IMR-90 (cell line): ENCODE results near the gene RNF166. TPM values are rescaled to one million over a fixed set of nuclear protein-coding genes. Genes with fewer than 3 reads are reported as not detected.
A peak's percentile ranks its signal among the peaks of the same experiment; 100 is the strongest.

Experiments used
- ATAC-seq: fragments of 200-7000 bp; cut with Tn5 transposase; 2 replicates; pipeline ENCODE4 v1.9.1; 2020; ENCODE audit warnings: low read depth, mild to moderate bottlenecking, moderate library complexity
- BruUV-seq: library from RNA; stranded (reverse); fragments of 400-500 nt; replicated peaks from 2 replicates; lab custom pipeline; 2021; lab: Mats Ljungman, UMichigan
- CTCF ChIA-PET: fragments of 300-600 bp; formaldehyde crosslinking; extraction: SDS; loops from one replicate; lab custom pipeline; 2021; ENCODE audit warnings: antibody characterized with exemption; lab: Yijun Ruan, JAX
- POLR2A ChIA-PET: fragments of 300-600 bp; sonication (Branson Sonifier 250); formaldehyde crosslinking; loops from one replicate; lab custom pipeline; 2022; ENCODE audit warnings: antibody characterized with exemption; ENCODE audit not compliant: unreplicated experiment; lab: Charles Lee
- DNase-seq: peaks from one replicate; pipeline ENCODE4 v3.0.0; 2013
- H2AFZ ChIP-seq: replicated peaks from 2 replicates; pipeline ENCODE3; 2013; ENCODE audit warnings: low read length, mild to moderate bottlenecking; ENCODE audit not compliant: poor library complexity
- H2AK5ac ChIP-seq: 2 replicates; pipeline ENCODE4 v1.6.1; 2013; ENCODE audit warnings: low read depth, low read length, inconsistent platforms
- H2AK9ac ChIP-seq: replicated peaks from 2 replicates; pipeline ENCODE3; 2013; ENCODE audit warnings: mild to moderate bottlenecking, low read depth, low read length, moderate library complexity; ENCODE audit not compliant: poor library complexity
- H2BK120ac ChIP-seq: 2 replicates; pipeline ENCODE4 v1.6.1; 2013; ENCODE audit warnings: low read depth, low read length, inconsistent platforms
- H2BK15ac ChIP-seq: 3 replicates; pipeline ENCODE4 v1.6.1; 2013; ENCODE audit warnings: low read depth, low read length, inconsistent platforms
- H2BK20ac ChIP-seq: 2 replicates; pipeline ENCODE4 v1.6.1; 2013; ENCODE audit warnings: low read depth, mild to moderate bottlenecking, inconsistent platforms, low read length, moderate library complexity
- H2BK5ac ChIP-seq: 2 replicates; pipeline ENCODE4 v1.6.1; 2013; ENCODE audit warnings: mild to moderate bottlenecking, low read depth, low read length, inconsistent platforms; ENCODE audit not compliant: poor library complexity, severe bottlenecking
- H3K14ac ChIP-seq: replicated peaks from 2 replicates; pipeline ENCODE4 v1.6.1; 2013; ENCODE audit warnings: low read depth, low read length, inconsistent platforms
- H3K18ac ChIP-seq: 2 replicates; pipeline ENCODE4 v1.6.1; 2013; ENCODE audit warnings: low read depth, low read length, control low read depth
- H3K23ac ChIP-seq: 2 replicates; pipeline ENCODE4 v1.6.1; 2013; ENCODE audit warnings: low read depth, low read length, inconsistent platforms
- H3K27ac ChIP-seq: 2 replicates; pipeline ENCODE4 v1.5.1; 2013; ENCODE audit warnings: mild to moderate bottlenecking, control low read depth, low read length; ENCODE audit not compliant: insufficient read depth
- H3K27me3 ChIP-seq: 2 replicates; pipeline ENCODE4 v1.6.1; 2013; ENCODE audit warnings: low read length; ENCODE audit not compliant: control insufficient read depth, insufficient read depth
- H3K36me3 ChIP-seq: 2 replicates; pipeline ENCODE4 v1.6.1; 2013; ENCODE audit warnings: low read length, mixed read lengths; ENCODE audit not compliant: control insufficient read depth, insufficient read depth
- H3K4ac ChIP-seq: 2 replicates; pipeline ENCODE4 v1.6.1; 2013; ENCODE audit warnings: low read depth, low read length, inconsistent platforms
- H3K4me1 ChIP-seq: 2 replicates; pipeline ENCODE4 v1.6.1; 2013; ENCODE audit warnings: low read length, mixed read lengths; ENCODE audit not compliant: control insufficient read depth, insufficient read depth
- H3K4me2 ChIP-seq: 2 replicates; pipeline ENCODE4 v1.6.1; 2013; ENCODE audit warnings: low read depth, mild to moderate bottlenecking, control low read depth, low read length, moderate library complexity
- H3K4me3 ChIP-seq: 2 replicates; pipeline ENCODE4 v1.5.1; 2013; ENCODE audit warnings: low read depth, mild to moderate bottlenecking, control low read depth, low read length, moderate library complexity; ENCODE audit not compliant: insufficient read depth
- H3K56ac ChIP-seq: 2 replicates; pipeline ENCODE4 v1.6.1; 2013; ENCODE audit warnings: low read length, inconsistent platforms; ENCODE audit not compliant: insufficient read depth; ENCODE audit errors: extremely low read depth
- H3K79me1 ChIP-seq, 2 experiments: 2 replicates each; pipeline ENCODE4 v1.6.1; 2013; ENCODE audit warnings: low read length in 2 of 2, inconsistent platforms in 1 of 2, low read depth in 1 of 2
- H3K9ac ChIP-seq: 2 replicates; pipeline ENCODE4 v1.6.1; 2013; ENCODE audit warnings: low read depth, low read length, control low read depth
- H3K9me1 ChIP-seq: 2 replicates; pipeline ENCODE4 v1.6.1; 2013; ENCODE audit warnings: low read length, inconsistent platforms; ENCODE audit not compliant: insufficient read depth
- H3K9me3 ChIP-seq: 2 replicates; pipeline ENCODE4 v1.6.1; 2013; ENCODE audit warnings: low read length; ENCODE audit not compliant: control insufficient read depth, insufficient read depth
- H4K20me1 ChIP-seq: 2 replicates; pipeline ENCODE4 v1.6.1; 2013; ENCODE audit warnings: low read length, inconsistent platforms; ENCODE audit not compliant: insufficient read depth
- H4K5ac ChIP-seq: 2 replicates; pipeline ENCODE4 v1.6.1; 2013; ENCODE audit warnings: mild to moderate bottlenecking, low read depth, low read length, control low read depth
- H4K8ac ChIP-seq, 2 experiments: 2 replicates each; pipeline ENCODE4 v1.6.1; 2013; ENCODE audit warnings: low read depth in 2 of 2, low read length in 2 of 2, control low read depth in 1 of 2, inconsistent platforms in 1 of 2
- H4K91ac ChIP-seq: 2 replicates; pipeline ENCODE4 v1.6.1; 2013; ENCODE audit warnings: low read depth, low read length, inconsistent platforms; ENCODE audit not compliant: insufficient read depth
- BHLHE40 ChIP-seq: fragments of 150-350 bp; IDR thresholded peaks from 2 replicates; pipeline ENCODE4 v1.6.1; 2016; ENCODE audit warnings: mild to moderate bottlenecking, low read depth, low read length
- CEBPB ChIP-seq: IDR thresholded peaks from 2 replicates; pipeline ENCODE4 v1.6.1; 2012; ENCODE audit warnings: low read depth, low read length, improper control_type of control experiment
- CHD1 ChIP-seq: IDR thresholded peaks from 2 replicates; pipeline ENCODE4 v1.6.1; 2012; ENCODE audit warnings: low read depth, low read length, improper control_type of control experiment
- ELK1 ChIP-seq: fragments of 150-350 bp; IDR thresholded peaks from 2 replicates; pipeline ENCODE4 v1.6.1; 2016; ENCODE audit warnings: low read depth, mild to moderate bottlenecking, low read length, moderate library complexity, borderline replicate concordance
- FOS ChIP-seq: fragments of 150-350 bp; IDR thresholded peaks from 2 replicates; pipeline ENCODE4 v1.6.1; 2016; ENCODE audit warnings: low read depth, low read length
- MAFK ChIP-seq: IDR thresholded peaks from 2 replicates; pipeline ENCODE4 v1.6.1; 2012; ENCODE audit warnings: low read depth, low read length, improper control_type of control experiment
- MAZ ChIP-seq: IDR thresholded peaks from 2 replicates; pipeline ENCODE4 v1.6.1; 2012; ENCODE audit warnings: low read depth, mild to moderate bottlenecking, low read length, improper control_type of control experiment, moderate library complexity, borderline replicate concordance
- MXI1 ChIP-seq: IDR thresholded peaks from 2 replicates; pipeline ENCODE4 v1.6.1; 2012; ENCODE audit warnings: low read depth, mild to moderate bottlenecking, low read length, moderate library complexity, borderline replicate concordance
- NFE2L2 ChIP-seq: fragments of 150-350 bp; IDR thresholded peaks from 2 replicates; pipeline ENCODE4 v1.6.1; 2016; ENCODE audit warnings: low read depth, mild to moderate bottlenecking, low read length
- POLR2A ChIP-seq: IDR thresholded peaks from 2 replicates; pipeline ENCODE4 v1.6.1; 2012; ENCODE audit warnings: mild to moderate bottlenecking, low read depth, low read length
- RAD21 ChIP-seq: IDR thresholded peaks from 2 replicates; pipeline ENCODE4 v1.6.1; 2012; ENCODE audit warnings: low read length, improper control_type of control experiment
- RCOR1 ChIP-seq: IDR thresholded peaks from 2 replicates; pipeline ENCODE4 v1.6.1; 2012; ENCODE audit warnings: mild to moderate bottlenecking, low read length, improper control_type of control experiment; ENCODE audit not compliant: insufficient replicate concordance
- RFX5 ChIP-seq: IDR thresholded peaks from 2 replicates; pipeline ENCODE4 v1.8.0; 2012; ENCODE audit warnings: low read depth, mild to moderate bottlenecking, low read length, moderate library complexity
- SMC3 ChIP-seq: fragments of 150-350 bp; IDR thresholded peaks from 2 replicates; pipeline ENCODE4 v1.6.1; 2016; ENCODE audit warnings: low read depth, mild to moderate bottlenecking, antibody characterized with exemption, low read length, moderate library complexity
- WGBS, 2 experiments: methylation state at CpG; one replicate each; pipeline versions ENCODE4 v1.1.5 to v1.1.7; 2013; ENCODE audit warnings: missing lambda C conversion rate in 2 of 2; ENCODE audit not compliant: insufficient read length in 1 of 2; ENCODE audit errors: extremely low coverage in 2 of 2; 5-methylcytosine and 5-hydroxymethylcytosine counted together
- dilution Hi-C: fragments of 300-500 bp; cut with HindIII; formaldehyde crosslinking; loops from one replicate; pipeline ENCODE4 v1.14.3; 2018; ENCODE audit warnings: low sequenced_read_pairs; ENCODE audit not compliant: unreplicated experiment
- in situ Hi-C: fragments of 300-500 bp; cut with MboI; formaldehyde crosslinking; loops from 3 replicates; pipeline ENCODE4 v1.14.3; 2019; ENCODE audit warnings: low sequenced_read_pairs, inconsistent platforms, mixed read lengths
- intact Hi-C: fragments of 100-400 bp; cut with micrococcal nuclease; formaldehyde crosslinking; loops from 2 replicates; pipeline ENCODE4 v1.10.0; 2022
- polyA plus RNA-seq, 3 experiments: library from polyadenylated mRNA; depleted of rRNA; stranded (reverse); fragments of >200 nt; gene quantifications; 2 replicates each; pipeline ENCODE4 v1.2.3, GENCODE V29; 2012; ENCODE audit warnings: low replicate concordance in 1 of 3
- total RNA-seq: library from RNA; depleted of rRNA; stranded (reverse); fragments of >200 nt; gene quantifications from 2 replicates; pipeline ENCODE4 v1.2.3, GENCODE V29; 2012
- TF ChIP-seq, protein P1 (sequence below): fragments of 150-350 bp; IDR thresholded peaks from 2 replicates; pipeline ENCODE4 v1.6.1; 2017; ENCODE audit warnings: mild to moderate bottlenecking, antibody characterized with exemption, low read length, low read depth
- TF ChIP-seq, protein P2 (sequence below): conservative IDR thresholded peaks from 2 replicates; pipeline ENCODE4 v1.5.1; 2012; ENCODE audit warnings: mild to moderate bottlenecking, low read depth, low read length, improper control_type of control experiment

Gene RNF166
- total and polyA plus RNA-seq, 2 of the 4 experiments (the other 2 are of a cell fraction) = 8.1 to 17.4 TPM

DNA sequence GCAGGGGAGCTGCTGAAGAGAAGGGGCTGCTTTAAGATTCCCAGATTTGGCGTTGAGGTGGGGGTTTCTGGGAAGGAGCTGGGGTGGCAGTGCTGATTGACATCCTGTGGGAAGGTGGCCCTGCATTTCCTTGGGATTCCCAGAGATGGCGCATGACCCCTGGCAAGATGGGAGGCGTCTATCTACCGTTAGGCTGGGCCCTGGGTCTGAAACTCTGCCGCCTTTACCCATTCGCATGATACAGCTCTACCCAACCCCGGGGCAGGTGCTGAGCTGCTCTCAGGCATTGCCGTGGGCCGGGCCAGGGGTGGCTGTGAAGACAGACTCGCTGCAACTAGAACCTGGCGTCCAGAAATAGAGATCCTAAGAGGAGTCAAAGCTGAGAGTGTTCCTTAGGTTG lies 33.4 kb downstream of the RNF166 start:
- BruUV-seq = no TSS peak
- DNase-seq (no peak), ATAC-seq (no peak)
- Histone ChIP-seq H3K9me3 (no peaks in the 10 kb centered on the region), H3K14ac (no peak overlapping the region), H4K20me1 (no peaks in the 10 kb centered on the region), H2AFZ (no peak overlapping the region), H3K9ac (no peak overlapping the region), H2BK20ac (no peak overlapping the region), H3K4me2 (no peak overlapping the region), H2AK5ac (no peak overlapping the region), H3K56ac (no peak overlapping the region), H3K4ac (no peak overlapping the region), H3K27me3 (no peaks in the 10 kb centered on the region), H3K23ac (no peak overlapping the region), H2BK15ac (no peak overlapping the region), H3K79me1 (no peaks in the 10 kb centered on the region), H4K91ac (no peak overlapping the region), H2AK9ac (no peak overlapping the region), H3K27ac (no peak overlapping the region), H4K5ac (no peak overlapping the region), H4K8ac (no peak overlapping the region), H3K4me3 (no peak overlapping the region), H3K18ac (no peak overlapping the region), H2BK120ac (no peak overlapping the region), H3K9me1 (no peaks in the 10 kb centered on the region), H3K4me1 (no peaks in the 10 kb centered on the region), H2BK5ac (no peak overlapping the region), H3K36me3 (peaks cover 8% of the 10 kb centered on the region; the same call in 1 of the 2 replicates)
- dilution Hi-C loops = no loop called here
- in situ Hi-C loops = no loop called here
- intact Hi-C loops = no loop called here
- TF ChIP-seq RFX5 (no peak), CHD1 (no peak), CEBPB (no peak), NFE2L2 (no peak), RCOR1 (no peak), ELK1 (no peak), POLR2A (no peak), FOS (no peak), MAZ (no peak), MXI1 (no peak), SMC3 (no peak), RAD21 (peak; percentile 25; the same call in 1 of the 2 replicates), MAFK (no peak), BHLHE40 (no peak)
- TF ChIP-seq, protein P1, sequence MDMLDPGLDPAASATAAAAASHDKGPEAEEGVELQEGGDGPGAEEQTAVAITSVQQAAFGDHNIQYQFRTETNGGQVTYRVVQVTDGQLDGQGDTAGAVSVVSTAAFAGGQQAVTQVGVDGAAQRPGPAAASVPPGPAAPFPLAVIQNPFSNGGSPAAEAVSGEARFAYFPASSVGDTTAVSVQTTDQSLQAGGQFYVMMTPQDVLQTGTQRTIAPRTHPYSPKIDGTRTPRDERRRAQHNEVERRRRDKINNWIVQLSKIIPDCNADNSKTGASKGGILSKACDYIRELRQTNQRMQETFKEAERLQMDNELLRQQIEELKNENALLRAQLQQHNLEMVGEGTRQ = no peak
- TF ChIP-seq, protein P2, sequence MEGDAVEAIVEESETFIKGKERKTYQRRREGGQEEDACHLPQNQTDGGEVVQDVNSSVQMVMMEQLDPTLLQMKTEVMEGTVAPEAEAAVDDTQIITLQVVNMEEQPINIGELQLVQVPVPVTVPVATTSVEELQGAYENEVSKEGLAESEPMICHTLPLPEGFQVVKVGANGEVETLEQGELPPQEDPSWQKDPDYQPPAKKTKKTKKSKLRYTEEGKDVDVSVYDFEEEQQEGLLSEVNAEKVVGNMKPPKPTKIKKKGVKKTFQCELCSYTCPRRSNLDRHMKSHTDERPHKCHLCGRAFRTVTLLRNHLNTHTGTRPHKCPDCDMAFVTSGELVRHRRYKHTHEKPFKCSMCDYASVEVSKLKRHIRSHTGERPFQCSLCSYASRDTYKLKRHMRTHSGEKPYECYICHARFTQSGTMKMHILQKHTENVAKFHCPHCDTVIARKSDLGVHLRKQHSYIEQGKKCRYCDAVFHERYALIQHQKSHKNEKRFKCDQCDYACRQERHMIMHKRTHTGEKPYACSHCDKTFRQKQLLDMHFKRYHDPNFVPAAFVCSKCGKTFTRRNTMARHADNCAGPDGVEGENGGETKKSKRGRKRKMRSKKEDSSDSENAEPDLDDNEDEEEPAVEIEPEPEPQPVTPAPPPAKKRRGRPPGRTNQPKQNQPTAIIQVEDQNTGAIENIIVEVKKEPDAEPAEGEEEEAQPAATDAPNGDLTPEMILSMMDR = peak; percentile 26; the same call in 1 of the 2 replicates
- WGBS, 2 experiments = 44% methylated on average over 5 of the region's 11 CpGs; no CpG with 5 or more reads in 1 of the 2 experiments
- POLR2A ChIA-PET = no interaction called here
- CTCF ChIA-PET = interaction anchor here (1.4 kb wide), 1 partner anchor 10 kb away, joined by 4 read pairs; the partner anchor contains the start of gene MVD
